Brain microvascular endothelial cell (primary cell): ENCODE measurements around the gene CARD8.

Experiments used
- DNase-seq: peaks from one replicate; pipeline ENCODE4 v3.0.0-alpha.2; 2020
- H3K27ac ChIP-seq: fragments of 250-450 bp; sonication (Bioruptor Pico); 2 replicates; pipeline ENCODE4 v1.5.1; 2020; ENCODE audit warnings: mild to moderate bottlenecking, moderate library complexity
- H3K27me3 ChIP-seq: fragments of 250-450 bp; sonication (Bioruptor Pico); replicated peaks from 2 replicates; pipeline ENCODE4 v1.5.1; 2020; ENCODE audit warnings: mild to moderate bottlenecking
- H3K36me3 ChIP-seq: fragments of 250-450 bp; sonication (Bioruptor Pico); replicated peaks from 2 replicates; pipeline ENCODE4 v1.5.1; 2020; ENCODE audit warnings: mild to moderate bottlenecking
- H3K4me3 ChIP-seq: 2 replicates; pipeline ENCODE4 v1.5.1; 2011; ENCODE audit warnings: low read depth, mild to moderate bottlenecking, control low read depth, low read length, moderate library complexity
- CTCF ChIP-seq: IDR thresholded peaks from 2 replicates; pipeline ENCODE4 v1.5.1; 2011; ENCODE audit warnings: low read depth, mild to moderate bottlenecking, moderate library complexity, low read length, control low read depth, inconsistent platforms; ENCODE audit errors: missing control alignments
- in situ Hi-C: cut with HindIII; loops from 2 replicates; pipeline ENCODE4 v1.10.0; 2017; ENCODE audit warnings: low sequenced_read_pairs, low pct_ligation_motif_present

CARD8 gene

DNA sequence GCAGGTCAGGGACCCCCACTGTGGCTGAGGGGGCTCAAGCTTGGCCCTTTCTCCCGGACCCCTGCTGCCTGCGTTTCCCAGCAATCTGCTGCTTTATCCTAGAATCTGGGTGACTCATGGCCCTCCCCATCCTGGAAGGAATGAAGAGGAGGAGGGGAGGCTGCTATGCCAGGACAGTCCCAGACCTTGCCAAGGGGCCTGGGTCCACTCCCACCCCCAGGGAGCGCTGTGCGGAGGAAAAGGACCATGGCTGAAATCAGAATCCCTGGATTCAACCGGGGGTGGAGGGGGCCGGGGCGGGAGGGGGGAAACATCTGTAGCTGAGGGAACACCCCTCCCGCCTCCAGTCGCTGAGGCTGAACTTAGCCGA, 34.7 kb upstream of the CARD8 start:
- Histone ChIP-seq H3K36me3 (no peaks in the 10 kb centered on the region), H3K4me3 (peak overlapping the region; percentile 57), H3K27me3 (no peaks in the 10 kb centered on the region), H3K27ac (no peak overlapping the region)
- peak; percentile 53 for DNase-seq
- peak; percentile 48 for TF ChIP-seq CTCF
- in situ Hi-C loops: no loop called here

- DNase-seq: no peak
- no peak for TF ChIP-seq CTCF
- H3K4me3 ChIP-seq: no peak overlapping the region
- H3K27ac ChIP-seq: no peak overlapping the region
- in situ Hi-C loops: no loop called here
- H3K36me3 ChIP-seq: no peaks in the 10 kb centered on the region
- no peaks in the 10 kb centered on the region for H3K27me3 ChIP-seq
Measured at GRCh38 chr19:48287748-48288147, 32.0 kb upstream of the CARD8 start.

DNA sequence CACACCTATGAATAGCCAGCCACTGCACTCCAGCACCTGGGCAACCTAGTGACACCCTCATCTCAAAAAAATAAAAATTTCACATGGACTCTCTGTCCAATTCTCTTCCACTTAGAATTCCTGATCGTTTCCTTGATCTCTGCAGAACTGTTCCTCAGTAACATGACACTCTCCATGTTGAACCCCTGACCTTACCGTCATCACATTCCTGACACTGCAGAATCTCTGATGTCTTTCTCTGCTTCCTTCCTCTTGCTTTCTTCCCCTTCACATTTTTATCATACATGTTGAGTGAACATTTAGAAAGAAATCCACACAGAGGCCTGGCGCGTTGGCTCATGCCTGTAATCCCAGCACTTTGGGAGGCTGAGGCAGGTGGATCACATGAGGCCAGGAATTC, 29.2 kb upstream of the CARD8 start:
- peak; percentile 66 for DNase-seq
- Histone ChIP-seq H3K27ac (peak overlapping the region; percentile 93), H3K4me3 (no peak overlapping the region), H3K36me3 (no peaks in the 10 kb centered on the region), H3K27me3 (no peaks in the 10 kb centered on the region)
- no peak for TF ChIP-seq CTCF
- in situ Hi-C loops: no loop called here

- Histone ChIP-seq H3K27me3 (no peaks in the 10 kb centered on the region), H3K4me3 (no peak overlapping the region), H3K27ac (peak overlapping the region; percentile 93), H3K36me3 (no peaks in the 10 kb centered on the region)
- DNase-seq: peak; percentile 96
- in situ Hi-C loops: no loop called here
- no peak for TF ChIP-seq CTCF
Measured at GRCh38 chr19:48283908-48284307, 28.2 kb upstream of the CARD8 start.

DNA sequence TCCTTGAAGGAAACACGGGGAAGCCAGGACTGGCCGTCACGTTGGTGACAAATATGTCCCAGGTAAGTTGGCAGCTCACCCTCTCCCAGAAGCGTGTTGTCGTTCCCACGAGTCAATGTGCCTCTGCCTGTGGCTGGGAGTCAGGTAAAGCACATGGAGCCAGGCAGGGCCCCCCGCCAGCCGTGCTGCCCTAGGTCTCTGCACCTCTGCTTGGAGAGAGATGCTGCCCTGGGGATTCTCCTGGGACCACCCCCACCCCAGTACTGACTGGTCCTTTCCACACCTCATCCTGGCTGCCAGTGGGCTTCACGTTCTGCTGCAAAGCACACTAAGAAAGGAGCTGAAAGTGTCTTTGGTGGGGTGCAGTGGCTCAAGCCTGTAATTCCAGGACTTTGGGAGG, 24.0 kb upstream of the CARD8 start:
- Histone ChIP-seq H3K27me3 (no peaks in the 10 kb centered on the region), H3K27ac (no peak overlapping the region), H3K4me3 (no peak overlapping the region), H3K36me3 (no peaks in the 10 kb centered on the region)
- no peak for TF ChIP-seq CTCF
- DNase-seq: no peak
- in situ Hi-C loops: no loop called here

- in situ Hi-C loops: no loop called here
- H3K27me3 ChIP-seq: no peaks in the 10 kb centered on the region
- no peaks in the 10 kb centered on the region for H3K36me3 ChIP-seq
- no peak for TF ChIP-seq CTCF
- no peak overlapping the region for H3K27ac ChIP-seq
- DNase-seq: no peak
- no peak overlapping the region for H3K4me3 ChIP-seq
Measured at GRCh38 chr19:48274938-48275337, 19.2 kb upstream of the CARD8 start.
